ENCODE results near the gene HES1. TPM values are rescaled to one million over a fixed set of nuclear protein-coding genes. Genes with fewer than 3 reads are reported as not detected.
A peak's percentile ranks its signal among the peaks of the same experiment; 100 is the strongest.
"Not testable (repeated sequence)": the region's sequence is repeated elsewhere in the genome, so short reads cannot be mapped to it uniquely, and the experiment has no call there.

The HES1 gene
- total RNA-seq, 1 donor from 2014 or later = 51.6 TPM

DNA sequence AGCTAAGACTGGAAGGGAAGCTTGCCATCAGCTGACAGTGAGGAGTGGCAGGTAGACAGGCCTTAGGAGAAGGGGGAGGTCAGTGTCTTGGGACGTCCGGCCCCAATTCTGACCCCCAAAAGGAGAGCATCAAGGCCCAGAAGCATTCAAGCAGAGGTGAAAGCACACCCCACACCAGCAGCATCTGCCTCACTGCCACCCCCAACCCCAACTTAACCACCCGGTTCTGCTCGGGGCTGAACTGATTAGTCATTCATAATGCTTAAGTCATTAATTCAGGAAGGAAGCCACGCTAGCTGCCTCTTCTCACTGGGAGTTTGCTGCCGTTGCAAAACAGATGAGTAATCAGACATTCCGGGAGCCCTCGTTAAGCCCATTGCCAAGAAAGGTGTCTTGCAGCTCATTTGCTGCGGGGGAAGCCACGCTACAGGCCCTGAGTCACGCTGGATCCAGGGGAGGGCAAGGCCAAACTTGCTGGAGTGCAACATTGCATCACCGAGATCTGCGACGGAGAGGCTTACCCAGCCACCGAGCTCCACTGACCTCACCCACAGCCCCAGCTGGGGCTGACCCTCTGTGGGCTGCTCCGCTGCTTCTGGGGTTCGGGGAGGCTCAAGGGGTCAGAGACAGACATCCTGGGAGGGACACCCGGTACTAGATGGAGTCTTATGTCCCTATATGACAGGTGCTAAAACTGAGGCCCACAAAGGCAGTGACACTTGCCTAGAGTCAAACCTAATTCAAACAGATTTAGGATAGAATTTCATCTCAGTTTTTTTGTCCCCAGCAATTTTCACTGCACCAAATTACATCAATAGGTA is 46.4 kb upstream of the HES1 start:
- H3K36me3 Mint-ChIP-seq (ENCODE audit: unreplicated experiment) = no peaks in the 10 kb centered on the region
- H3K27ac Mint-ChIP-seq (ENCODE audit: unreplicated experiment) = peak overlapping the region; percentile 52
- no peaks in the 10 kb centered on the region for H3K9me3 Mint-ChIP-seq (ENCODE audit: unreplicated experiment)
- TF ChIP-seq, protein P1, sequence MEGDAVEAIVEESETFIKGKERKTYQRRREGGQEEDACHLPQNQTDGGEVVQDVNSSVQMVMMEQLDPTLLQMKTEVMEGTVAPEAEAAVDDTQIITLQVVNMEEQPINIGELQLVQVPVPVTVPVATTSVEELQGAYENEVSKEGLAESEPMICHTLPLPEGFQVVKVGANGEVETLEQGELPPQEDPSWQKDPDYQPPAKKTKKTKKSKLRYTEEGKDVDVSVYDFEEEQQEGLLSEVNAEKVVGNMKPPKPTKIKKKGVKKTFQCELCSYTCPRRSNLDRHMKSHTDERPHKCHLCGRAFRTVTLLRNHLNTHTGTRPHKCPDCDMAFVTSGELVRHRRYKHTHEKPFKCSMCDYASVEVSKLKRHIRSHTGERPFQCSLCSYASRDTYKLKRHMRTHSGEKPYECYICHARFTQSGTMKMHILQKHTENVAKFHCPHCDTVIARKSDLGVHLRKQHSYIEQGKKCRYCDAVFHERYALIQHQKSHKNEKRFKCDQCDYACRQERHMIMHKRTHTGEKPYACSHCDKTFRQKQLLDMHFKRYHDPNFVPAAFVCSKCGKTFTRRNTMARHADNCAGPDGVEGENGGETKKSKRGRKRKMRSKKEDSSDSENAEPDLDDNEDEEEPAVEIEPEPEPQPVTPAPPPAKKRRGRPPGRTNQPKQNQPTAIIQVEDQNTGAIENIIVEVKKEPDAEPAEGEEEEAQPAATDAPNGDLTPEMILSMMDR (IDR thresholded peaks at IDR 0.05) = no peak
- no peak overlapping the region for H3K4me3 Mint-ChIP-seq (ENCODE audit: unreplicated experiment)
- DNase-seq (ENCODE audit: extremely low spot score, unreplicated experiment) = no peak
- no peaks in the 10 kb centered on the region for H3K27me3 Mint-ChIP-seq (ENCODE audit: unreplicated experiment)
- H3K4me1 Mint-ChIP-seq (ENCODE audit: unreplicated experiment) = peaks cover 48% of the 10 kb centered on the region

DNA sequence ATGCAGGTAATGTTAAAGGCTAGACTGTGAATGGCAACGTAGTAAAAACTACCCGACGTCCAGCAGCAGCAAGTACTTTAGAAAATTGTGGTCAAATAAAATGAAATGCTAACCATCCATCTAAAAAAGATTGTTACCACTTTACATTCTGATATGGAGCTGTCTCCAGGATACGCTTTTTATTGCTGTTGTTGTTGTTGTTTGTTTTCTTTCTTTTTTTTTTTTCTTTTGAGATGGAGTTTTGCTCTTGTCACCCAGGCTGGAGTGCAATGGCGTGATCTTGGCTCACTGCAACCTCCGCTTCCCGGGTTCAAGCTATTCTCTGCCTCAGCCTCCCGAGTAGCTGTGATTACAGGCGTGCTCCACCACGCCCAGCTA is 45.8 kb upstream of the HES1 start:
- H3K27me3 Mint-ChIP-seq (ENCODE audit: unreplicated experiment); H3K36me3 Mint-ChIP-seq (ENCODE audit: unreplicated experiment); H3K4me3 Mint-ChIP-seq (ENCODE audit: unreplicated experiment); H3K27ac Mint-ChIP-seq (ENCODE audit: unreplicated experiment); DNase-seq (ENCODE audit: extremely low spot score, unreplicated experiment); H3K9me3 Mint-ChIP-seq (ENCODE audit: unreplicated experiment): not testable (repeated sequence)
- H3K4me1 Mint-ChIP-seq (ENCODE audit: unreplicated experiment) = peaks cover 48% of the 10 kb centered on the region

DNA sequence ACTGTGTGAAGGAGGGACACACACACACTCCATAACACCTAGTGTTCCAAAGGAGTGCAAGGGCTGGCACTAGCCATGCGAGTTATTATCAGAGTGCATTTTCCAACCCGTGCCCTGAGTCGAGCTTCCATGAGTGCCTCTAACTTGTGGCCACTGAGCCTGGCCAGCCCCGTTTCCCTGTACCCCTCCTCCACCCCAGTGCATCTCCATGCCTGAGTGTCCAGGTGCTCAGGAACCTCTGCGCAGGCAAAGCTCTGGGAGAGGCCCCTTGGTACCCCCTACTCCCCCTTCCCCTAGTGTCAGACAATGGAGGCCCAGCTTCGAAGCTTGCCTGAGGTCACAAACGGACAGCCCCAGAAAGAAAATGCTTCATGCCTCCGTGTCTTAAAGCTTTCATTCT is 45.2 kb upstream of the HES1 start:
- no peak for DNase-seq (ENCODE audit: extremely low spot score, unreplicated experiment)
- TF ChIP-seq, protein P1 (IDR thresholded peaks at IDR 0.05) = no peak
- Mint-ChIP-seq H3K36me3 (ENCODE audit: unreplicated experiment) (no peaks in the 10 kb centered on the region), H3K27ac (ENCODE audit: unreplicated experiment) (peak overlapping the region; percentile 34), H3K9me3 (ENCODE audit: unreplicated experiment) (no peaks in the 10 kb centered on the region), H3K4me3 (ENCODE audit: unreplicated experiment) (no peak overlapping the region), H3K4me1 (ENCODE audit: unreplicated experiment) (peaks cover 50% of the 10 kb centered on the region), H3K27me3 (ENCODE audit: unreplicated experiment) (no peaks in the 10 kb centered on the region)

DNA sequence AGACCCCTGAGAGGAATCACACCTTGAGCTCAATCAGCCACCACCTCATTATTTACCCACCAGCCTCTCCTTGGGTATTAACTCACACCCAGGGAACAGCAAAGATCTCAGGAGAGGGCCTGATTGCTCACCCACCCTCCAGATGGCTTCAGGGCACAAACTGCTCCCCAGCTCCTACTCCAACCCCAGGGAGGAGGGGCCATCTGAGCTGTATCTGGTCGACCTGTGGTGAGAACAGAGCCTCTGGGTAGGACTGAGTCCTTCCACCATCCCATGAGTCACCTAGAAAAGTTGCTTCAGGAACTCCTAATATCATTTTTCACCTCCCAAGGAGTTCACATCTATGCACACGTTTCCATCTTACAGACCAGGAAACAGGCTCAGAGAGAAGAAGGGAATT is 44.8 kb upstream of the HES1 start:
- no peaks in the 10 kb centered on the region for H3K9me3 Mint-ChIP-seq (ENCODE audit: unreplicated experiment)
- H3K27me3 Mint-ChIP-seq (ENCODE audit: unreplicated experiment) = no peaks in the 10 kb centered on the region
- peaks cover 46% of the 10 kb centered on the region for H3K4me1 Mint-ChIP-seq (ENCODE audit: unreplicated experiment)
- DNase-seq (ENCODE audit: extremely low spot score, unreplicated experiment) = no peak
- no peak overlapping the region for H3K4me3 Mint-ChIP-seq (ENCODE audit: unreplicated experiment)
- TF ChIP-seq, protein P1 (IDR thresholded peaks at IDR 0.05) = no peak
- H3K36me3 Mint-ChIP-seq (ENCODE audit: unreplicated experiment) = no peaks in the 10 kb centered on the region
- peak overlapping the region; percentile 34 for H3K27ac Mint-ChIP-seq (ENCODE audit: unreplicated experiment)

DNA sequence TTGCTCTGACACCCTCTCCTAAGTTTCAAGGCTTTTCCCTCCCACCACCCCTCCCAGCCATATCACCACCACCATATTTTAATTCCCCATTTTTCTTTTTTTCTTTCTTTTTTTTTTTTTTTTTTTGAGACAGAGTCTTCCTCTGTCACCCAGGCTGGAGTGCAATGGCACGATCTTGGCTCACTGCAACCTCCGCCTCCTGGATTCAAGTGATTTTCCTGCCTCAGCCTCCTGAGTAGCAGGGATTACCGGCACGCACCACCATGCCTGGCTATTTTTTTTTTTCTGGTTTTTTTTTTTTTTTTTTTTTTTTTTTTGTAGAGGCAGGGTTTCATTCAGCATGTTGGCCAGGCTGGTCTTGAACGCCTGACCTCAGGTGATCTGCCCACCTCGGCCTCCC is 44.1 kb upstream of the HES1 start:
- peaks cover 38% of the 10 kb centered on the region for H3K4me1 Mint-ChIP-seq (ENCODE audit: unreplicated experiment)
- not testable (repeated sequence) for H3K9me3 Mint-ChIP-seq (ENCODE audit: unreplicated experiment); DNase-seq (ENCODE audit: extremely low spot score, unreplicated experiment); H3K4me3 Mint-ChIP-seq (ENCODE audit: unreplicated experiment); H3K36me3 Mint-ChIP-seq (ENCODE audit: unreplicated experiment); H3K27ac Mint-ChIP-seq (ENCODE audit: unreplicated experiment); H3K27me3 Mint-ChIP-seq (ENCODE audit: unreplicated experiment)

DNA sequence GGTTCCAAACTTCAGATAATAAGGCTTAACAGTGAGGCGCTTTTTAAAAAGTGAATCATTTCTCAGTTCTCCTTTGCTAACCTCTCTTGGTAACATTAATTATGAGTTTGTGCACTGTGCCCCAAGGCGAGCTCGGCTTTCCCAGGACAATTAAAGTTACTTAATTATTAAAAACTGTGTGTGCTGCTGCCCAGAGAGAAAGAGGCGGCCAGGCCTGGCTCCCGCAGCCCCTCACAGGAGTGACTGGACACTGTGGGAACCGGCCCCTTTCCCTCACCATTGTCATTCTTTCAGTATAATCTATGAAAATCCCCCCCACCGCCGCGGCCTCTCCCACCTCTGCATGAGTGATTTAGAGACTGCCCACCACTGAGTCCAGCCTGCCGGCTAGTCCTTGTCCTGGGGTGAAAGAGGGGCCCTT is 43.1 kb upstream of the HES1 start:
- Mint-ChIP-seq H3K4me3 (ENCODE audit: unreplicated experiment) (no peak overlapping the region), H3K9me3 (ENCODE audit: unreplicated experiment) (no peaks in the 10 kb centered on the region), H3K36me3 (ENCODE audit: unreplicated experiment) (no peaks in the 10 kb centered on the region), H3K27ac (ENCODE audit: unreplicated experiment) (no peak overlapping the region), H3K4me1 (ENCODE audit: unreplicated experiment) (peaks cover 28% of the 10 kb centered on the region), H3K27me3 (ENCODE audit: unreplicated experiment) (peaks cover 10% of the 10 kb centered on the region)
- DNase-seq (ENCODE audit: extremely low spot score, unreplicated experiment) = no peak
- TF ChIP-seq, protein P1 (IDR thresholded peaks at IDR 0.05) = no peak
